H1 (cell line): ENCODE data around the gene RASSF5. TPM values are rescaled to one million over a fixed set of nuclear protein-coding genes. Genes with fewer than 3 reads are reported as not detected.

Experiments used
- polyA plus RNA-seq, 7 experiments: library from polyadenylated mRNA; depleted of rRNA in 3 of 7; stranded (reverse) in 5 of 7; unstranded in 2 of 7; fragments of >200 nt in 5 of 7; fragments of 200-250 nt in 2 of 7; gene quantifications; 1 replicate in 5 of 7; 2 replicates in 1 of 7; 4 replicates in 1 of 7; pipeline versions ENCODE4 v1.2.1 to v1.2.3, GENCODE V29; 2011 to 2013; ENCODE audit warnings: missing spikeins in 2 of 7, mixed read lengths in 2 of 7
- total RNA-seq: library from RNA; stranded (reverse); fragmentation: NEBNext Ultra II Directional; extraction: Animal tissue kit (Norgen Biotek cat#: 25700); gene quantifications from 2 replicates; pipeline ENCODE4 v1.2.1, GENCODE V29; 2021
- TF ChIP-seq, protein P1 (sequence below): IDR thresholded peaks from 2 replicates; pipeline ENCODE4 v1.6.1; 2012; ENCODE audit warnings: inconsistent platforms

Gene RASSF5
- total and polyA plus RNA-seq, 2 of the 8 experiments (the other 6 are each of a cell fraction or from before 2014, with no cell fraction given), result 0.82 to 1.8 TPM

DNA sequence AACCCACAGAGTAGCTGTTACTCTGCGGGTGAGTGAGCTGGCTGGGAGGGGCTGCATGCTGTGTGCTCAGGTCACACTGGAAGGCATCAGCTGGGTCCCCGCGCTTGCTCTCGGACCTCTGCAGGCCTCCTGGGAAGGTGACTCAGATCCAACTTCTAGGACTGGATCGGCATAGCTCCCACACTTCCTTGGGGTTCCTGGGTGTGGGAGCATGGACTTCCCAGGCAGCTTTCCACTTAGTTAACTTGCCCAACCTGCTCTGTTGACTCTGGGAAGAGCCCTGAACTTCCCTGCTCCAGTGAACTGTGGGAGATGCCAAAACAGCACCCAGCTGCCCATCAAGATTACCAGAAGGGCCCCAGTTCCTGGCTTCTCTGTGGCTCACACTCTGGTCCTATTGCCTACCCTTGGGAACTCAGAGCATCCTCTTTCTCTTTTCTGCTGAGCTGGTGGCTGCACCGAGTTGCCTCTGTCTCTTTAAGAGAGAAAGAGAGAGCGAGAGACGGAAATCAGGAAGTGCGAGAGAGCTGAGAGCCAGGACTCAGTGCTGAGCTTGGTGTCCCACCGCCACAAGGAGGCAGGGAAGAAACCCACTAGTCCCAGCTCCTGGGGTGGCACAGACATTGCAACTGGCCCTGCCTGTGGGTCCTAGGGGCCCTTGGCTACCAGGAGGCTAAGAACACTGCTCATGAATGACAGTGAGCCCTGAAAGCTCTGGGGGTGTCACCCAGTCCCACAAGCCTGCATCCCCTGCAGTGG, 37.2 kb upstream of the RASSF5 start, which contains the start of gene IKBKE (continued):
- TF ChIP-seq, protein P1, sequence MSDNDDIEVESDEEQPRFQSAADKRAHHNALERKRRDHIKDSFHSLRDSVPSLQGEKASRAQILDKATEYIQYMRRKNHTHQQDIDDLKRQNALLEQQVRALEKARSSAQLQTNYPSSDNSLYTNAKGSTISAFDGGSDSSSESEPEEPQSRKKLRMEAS, result peak; percentile 20; the same call in 1 of the 2 replicates
